SK-N-SH (cell line): ENCODE data around the gene LBHD1. TPM values are rescaled to one million over a fixed set of nuclear protein-coding genes. Genes with fewer than 3 reads are reported as not detected.

Experiments
- CTCF ChIA-PET: fragments of 300-600, 350-600 bp; formaldehyde crosslinking; extraction: SDS; loops from one replicate; lab custom pipeline; 2021; lab: Yijun Ruan, JAX
- POLR2A ChIA-PET: fragments of 350-600 bp; sonication (Branson Sonifier 250); formaldehyde crosslinking; extraction: SDS; loops from one replicate; lab custom pipeline; 2020; ENCODE audit warnings: antibody characterized with exemption, inconsistent platforms; lab: Yijun Ruan, JAX
- DNase-seq: peaks from one replicate; pipeline ENCODE4 v3.0.0; 2012
- H2AFZ ChIP-seq: fragments of 200-600 bp; sonication (generic); 2 replicates; pipeline ENCODE4 v1.8.1; 2016; ENCODE audit warnings: antibody characterized with exemption, mild to moderate bottlenecking, low read depth
- H3F3A ChIP-seq: fragments of 200-600 bp; sonication (generic); replicated peaks from 2 replicates; pipeline ENCODE3; 2016; ENCODE audit warnings: antibody characterized with exemption, mild to moderate bottlenecking; ENCODE audit not compliant: insufficient read depth
- H3K27ac ChIP-seq, 2 experiments: fragments of 200-500 bp in 1 of 2; fragments of 200-600 bp in 1 of 2; sonication (Bioruptor generic) in 1 of 2; sonication (generic), shearing (Covaris generic) in 1 of 2; 2 replicates each; pipeline versions ENCODE4 v1.5.1 to v1.6.1; 2014 to 2016; ENCODE audit warnings: low read depth in 2 of 2, inconsistent platforms in 1 of 2, low read length in 1 of 2, mild to moderate bottlenecking in 1 of 2, mixed read lengths in 1 of 2
- H3K27me3 ChIP-seq: fragments of 200-600 bp; sonication (generic), shearing (Covaris generic); 2 replicates; pipeline ENCODE4 v1.6.1; 2016; ENCODE audit warnings: mixed run types; ENCODE audit not compliant: insufficient read depth
- H3K36me3 ChIP-seq, 2 experiments: fragments of 200-500 bp in 1 of 2; fragments of 200-600 bp in 1 of 2; sonication (Bioruptor generic) in 1 of 2; sonication (generic) in 1 of 2; replicated peaks in 1 of 2; 2 replicates each; pipeline versions ENCODE3 to v1.5.1; 2014 to 2016; ENCODE audit warnings: low read length in 1 of 2, mild to moderate bottlenecking in 1 of 2; ENCODE audit not compliant: insufficient read depth in 2 of 2, control insufficient read depth in 1 of 2
- H3K4me1 ChIP-seq, 2 experiments: fragments of 200-500 bp in 1 of 2; fragments of 200-600 bp in 1 of 2; sonication (Bioruptor generic) in 1 of 2; sonication (generic), shearing (Covaris generic) in 1 of 2; 2 replicates each; pipeline versions ENCODE4 v1.5.1 to v1.6.1; 2014 to 2016; ENCODE audit warnings: low read depth in 1 of 2, low read length in 1 of 2, mixed run types in 1 of 2; ENCODE audit not compliant: insufficient read depth in 2 of 2, control insufficient read depth in 1 of 2
- H3K4me2 ChIP-seq: fragments of 200-600 bp; sonication (generic), shearing (Covaris generic); 2 replicates; pipeline ENCODE4 v1.6.1; 2017; ENCODE audit warnings: mixed run types
- H3K4me3 ChIP-seq, 2 experiments: fragments of 200-500 bp in 1 of 2; fragments of 200-600 bp in 1 of 2; sonication (Bioruptor generic) in 1 of 2; sonication (generic), shearing (Covaris generic) in 1 of 2; 2 replicates each; pipeline versions ENCODE4 v1.5.1 to v1.8.1; 2014 to 2016; ENCODE audit warnings: low read depth in 2 of 2, inconsistent platforms in 1 of 2, low read length in 1 of 2, mild to moderate bottlenecking in 1 of 2, mixed read lengths in 1 of 2, moderate library complexity in 1 of 2
- H3K79me2 ChIP-seq: fragments of 200-600 bp; sonication (generic); 2 replicates; pipeline ENCODE4 v1.8.1; 2017; ENCODE audit warnings: mild to moderate bottlenecking; ENCODE audit not compliant: insufficient read depth
- H3K9ac ChIP-seq: fragments of 200-600 bp; sonication (generic); 2 replicates; pipeline ENCODE4 v1.6.1; 2017; ENCODE audit warnings: mixed run types
- H3K9me2 ChIP-seq: fragments of 200-600 bp; sonication (generic); 2 replicates; pipeline ENCODE4 v1.6.1; 2017; ENCODE audit warnings: mixed run types
- H3K9me3 ChIP-seq: fragments of 200-600 bp; sonication (generic); 2 replicates; pipeline ENCODE4 v1.6.1; 2017; ENCODE audit warnings: mixed run types, mild to moderate bottlenecking, moderate library complexity
- H4K20me1 ChIP-seq: fragments of 200-600 bp; sonication (generic); 2 replicates; pipeline ENCODE4 v1.6.1; 2017; ENCODE audit warnings: mild to moderate bottlenecking, mixed run types; ENCODE audit not compliant: insufficient read depth
- CTCF ChIP-seq: fragments of 200-600 bp; sonication (generic); IDR thresholded peaks from 2 replicates; pipeline ENCODE4 v1.6.1; 2017; ENCODE audit warnings: antibody characterized with exemption, mild to moderate bottlenecking, moderate library complexity
- EZH2phosphoT487 ChIP-seq: fragments of 200-600 bp; sonication (generic); IDR thresholded peaks from 2 replicates; pipeline ENCODE4 v1.6.1; 2017; ENCODE audit warnings: low read depth, mixed run types, mild to moderate bottlenecking, antibody characterized with exemption, moderate library complexity, borderline replicate concordance
- MEF2A ChIP-seq: IDR thresholded peaks from 2 replicates; pipeline ENCODE4 v1.4.0; 2012; ENCODE audit warnings: low read depth, borderline replicate concordance
- RAD21 ChIP-seq: IDR thresholded peaks from 2 replicates; pipeline ENCODE4 v1.6.1; 2012; ENCODE audit warnings: mild to moderate bottlenecking, low read length
- WGBS: methylation state at CpG from one replicate; pipeline ENCODE4 v1.1.6; 2017; ENCODE audit warnings: low lambda C conversion rate; 5-methylcytosine and 5-hydroxymethylcytosine counted together
- polyA plus RNA-seq, 3 experiments: library from polyadenylated mRNA; depleted of rRNA; stranded (reverse); fragments of >200 nt; gene quantifications; 2 replicates each; pipeline ENCODE4 v1.2.3, GENCODE V29; 2012
- TF ChIP-seq, protein P1 (sequence below): fragments of 150-350 bp; IDR thresholded peaks from 2 replicates; pipeline ENCODE4 v1.6.1; 2017; ENCODE audit warnings: antibody characterized with exemption, low read length, low read depth, borderline replicate concordance

The LBHD1 gene
- polyA plus RNA-seq, 1 of the 3 experiments (the other 2 are of a cell fraction) = 9.7 TPM

- TF ChIP-seq, protein P1, sequence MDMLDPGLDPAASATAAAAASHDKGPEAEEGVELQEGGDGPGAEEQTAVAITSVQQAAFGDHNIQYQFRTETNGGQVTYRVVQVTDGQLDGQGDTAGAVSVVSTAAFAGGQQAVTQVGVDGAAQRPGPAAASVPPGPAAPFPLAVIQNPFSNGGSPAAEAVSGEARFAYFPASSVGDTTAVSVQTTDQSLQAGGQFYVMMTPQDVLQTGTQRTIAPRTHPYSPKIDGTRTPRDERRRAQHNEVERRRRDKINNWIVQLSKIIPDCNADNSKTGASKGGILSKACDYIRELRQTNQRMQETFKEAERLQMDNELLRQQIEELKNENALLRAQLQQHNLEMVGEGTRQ = no peak
- TF ChIP-seq CTCF (0 out of 2 replicates have a peak, but pooled peaks have one; percentile 9), RAD21 (0 out of 2 replicates have a peak, but pooled peaks have one; percentile 19)
- TF ChIP-seq, all 33 proteins: peak for 2
- no peaks in the 10 kb centered on the region for H4K20me1 ChIP-seq
- WGBS = 95% methylated on average over 3 of the region's 3 CpGs
- H3K4me2 ChIP-seq = no peak overlapping the region
- H3K79me2 ChIP-seq = no peaks in the 10 kb centered on the region
- no peak overlapping the region for H3K9ac ChIP-seq
- H3K27ac ChIP-seq = no peak overlapping the region
- peaks cover 25 to 59% of the 10 kb centered on the region in 2 experiments for H3K36me3 ChIP-seq
- no peaks in the 10 kb centered on the region for H3K4me1 ChIP-seq
- POLR2A ChIA-PET = no interaction called here
- no peaks in the 10 kb centered on the region for H3K27me3 ChIP-seq
- no peak overlapping the region for H2AFZ ChIP-seq
- no peaks in the 10 kb centered on the region for H3K9me2 ChIP-seq
- no peaks in the 10 kb centered on the region for H3K9me3 ChIP-seq
- H3F3A ChIP-seq = peaks cover 19% of the 10 kb centered on the region
- no peak overlapping the region for H3K4me3 ChIP-seq
- CTCF ChIA-PET = interaction anchor here (1.4 kb wide), 1 partner anchor 203 kb away, joined by 3 read pairs; no protein-coding TSS in a partner anchor
- no peak for DNase-seq
Observed at GRCh38 chr11:62627713-62628112, 44.4 kb downstream of the LBHD1 start.

- no peaks in the 10 kb centered on the region for H3K9me3 ChIP-seq
- H4K20me1 ChIP-seq = no peaks in the 10 kb centered on the region
- POLR2A ChIA-PET = interaction anchor here (0.6 to 3.3 kb wide), 11 partner anchors 9 to 226 kb away, joined by 3 to 37 read pairs (median 7); partner anchors contain the start of genes BSCL2, C11orf98, CSKMT and EML3
- peaks cover 11 to 22% of the 10 kb centered on the region in 2 experiments for H3K36me3 ChIP-seq
- TF ChIP-seq MEF2A (no peak), EZH2phosphoT487 (no peak)
- WGBS = 98% methylated on average over 7 of the region's 7 CpGs
- no peak for DNase-seq
- H3K4me2 ChIP-seq = peak overlapping the region; percentile 94; the same call in 1 of the 2 replicates
- CTCF ChIA-PET = interaction anchor here (0.9 to 2.5 kb wide), 6 partner anchors 9 to 228 kb away, joined by 3 to 16 read pairs (median 8); partner anchors contain the start of genes ROM1 and TMEM179B
- H3K4me1 ChIP-seq = peaks cover 7 to 15% of the 10 kb centered on the region in 2 experiments; a peak in 3 of 4 replicates
- H3K9me2 ChIP-seq = no peaks in the 10 kb centered on the region
- H3K27ac ChIP-seq = peak overlapping the region; percentile 78 to 83
- H3F3A ChIP-seq = peaks cover 41% of the 10 kb centered on the region
- H3K4me3 ChIP-seq = peak overlapping the region; percentile 23 to 92; a peak in 2 of 4 replicates
- H3K9ac ChIP-seq = no peak overlapping the region
- H3K79me2 ChIP-seq = peaks cover 30% of the 10 kb centered on the region
- H2AFZ ChIP-seq = peak overlapping the region; percentile 34; the same call in 1 of the 2 replicates
- no peaks in the 10 kb centered on the region for H3K27me3 ChIP-seq
Observed at GRCh38 chr11:62622476-62623089, 49.5 kb downstream of the LBHD1 start.
